ENCODE data around the gene RXRB. TPM values are rescaled to one million over a fixed set of nuclear protein-coding genes. Genes with fewer than 3 reads are reported as not detected.

Gene RXRB
- total RNA-seq, 1 experiment from 2014 or later, result 49.9 TPM

DNA sequence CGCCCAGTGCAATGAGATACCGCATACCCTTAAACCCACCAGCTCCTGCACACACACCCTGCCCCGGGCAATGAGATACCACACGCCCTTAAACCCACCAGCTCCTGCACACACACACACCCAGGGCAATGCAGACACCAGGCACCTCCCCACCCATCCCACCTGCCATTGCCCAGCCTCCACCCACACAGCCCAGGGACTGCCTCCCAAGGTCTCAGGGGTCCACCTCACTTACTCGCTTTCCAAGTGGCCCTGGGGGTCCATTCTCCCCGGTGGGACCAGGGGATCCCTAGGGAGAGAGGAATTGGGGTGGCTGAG, 32.2 kb downstream of the RXRB start:
- Histone ChIP-seq H3K4me2 (ENCODE audit: low read length) (no peak overlapping the region), H3K27me3 (ENCODE audit: insufficient read depth, low read length) (no peaks in the 10 kb centered on the region), H3K79me2 (ENCODE audit: insufficient read depth, low read length) (no peaks in the 10 kb centered on the region), H3K36me3 (ENCODE audit: control insufficient read depth in 1 of 2, insufficient read depth in 2 of 2, low read length in 2 of 2) (no peaks in the 10 kb centered on the region), H3K9me2 (ENCODE audit: insufficient read depth) (no peaks in the 10 kb centered on the region), H3K4me1 (ENCODE audit: control insufficient read depth in 1 of 2, insufficient read depth in 2 of 2, low read length in 2 of 2) (no peaks in the 10 kb centered on the region), H4K20me1 (ENCODE audit: insufficient read depth) (no peaks in the 10 kb centered on the region), H2AFZ (ENCODE audit: low read depth, low read length, poor library complexity, severe bottlenecking) (no peak overlapping the region), H3K27ac (ENCODE audit: low read depth, low read length) (no peak overlapping the region), H3K9ac (ENCODE audit: low read length) (no peak overlapping the region), H3K9me3 (ENCODE audit: control insufficient read depth in 1 of 2, insufficient read depth in 1 of 2, low read depth in 1 of 2, low read length in 2 of 2) (no peaks in the 10 kb centered on the region), H3K4me3 (replicated peaks in 1 of 2; ENCODE audit: low read depth in 1 of 2, low read length in 2 of 2) (no peak overlapping the region)
- BruUV-seq (replicated peaks), result no TSS peak
- no peak for DNase-seq (ENCODE audit: low read depth, low spot score)
- ATAC-seq, result no peak
- intact Hi-C loops (cut with micrococcal nuclease), result no loop called here
- ChIA-PET CTCF (no interaction called here), POLR2A (no interaction called here), RAD21 (ENCODE audit: low non-redundant PET in 1 of 2, low total read pairs in 2 of 2, uncharacterized antibody in 2 of 2, unreplicated experiment in 2 of 2) (no interaction called here)
- TF ChIP-seq, protein P1, sequence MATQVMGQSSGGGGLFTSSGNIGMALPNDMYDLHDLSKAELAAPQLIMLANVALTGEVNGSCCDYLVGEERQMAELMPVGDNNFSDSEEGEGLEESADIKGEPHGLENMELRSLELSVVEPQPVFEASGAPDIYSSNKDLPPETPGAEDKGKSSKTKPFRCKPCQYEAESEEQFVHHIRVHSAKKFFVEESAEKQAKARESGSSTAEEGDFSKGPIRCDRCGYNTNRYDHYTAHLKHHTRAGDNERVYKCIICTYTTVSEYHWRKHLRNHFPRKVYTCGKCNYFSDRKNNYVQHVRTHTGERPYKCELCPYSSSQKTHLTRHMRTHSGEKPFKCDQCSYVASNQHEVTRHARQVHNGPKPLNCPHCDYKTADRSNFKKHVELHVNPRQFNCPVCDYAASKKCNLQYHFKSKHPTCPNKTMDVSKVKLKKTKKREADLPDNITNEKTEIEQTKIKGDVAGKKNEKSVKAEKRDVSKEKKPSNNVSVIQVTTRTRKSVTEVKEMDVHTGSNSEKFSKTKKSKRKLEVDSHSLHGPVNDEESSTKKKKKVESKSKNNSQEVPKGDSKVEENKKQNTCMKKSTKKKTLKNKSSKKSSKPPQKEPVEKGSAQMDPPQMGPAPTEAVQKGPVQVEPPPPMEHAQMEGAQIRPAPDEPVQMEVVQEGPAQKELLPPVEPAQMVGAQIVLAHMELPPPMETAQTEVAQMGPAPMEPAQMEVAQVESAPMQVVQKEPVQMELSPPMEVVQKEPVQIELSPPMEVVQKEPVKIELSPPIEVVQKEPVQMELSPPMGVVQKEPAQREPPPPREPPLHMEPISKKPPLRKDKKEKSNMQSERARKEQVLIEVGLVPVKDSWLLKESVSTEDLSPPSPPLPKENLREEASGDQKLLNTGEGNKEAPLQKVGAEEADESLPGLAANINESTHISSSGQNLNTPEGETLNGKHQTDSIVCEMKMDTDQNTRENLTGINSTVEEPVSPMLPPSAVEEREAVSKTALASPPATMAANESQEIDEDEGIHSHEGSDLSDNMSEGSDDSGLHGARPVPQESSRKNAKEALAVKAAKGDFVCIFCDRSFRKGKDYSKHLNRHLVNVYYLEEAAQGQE (IDR thresholded peaks at IDR 0.05; ENCODE audit: low read depth), result no peak
- TF ChIP-seq CEBPB (IDR thresholded peaks at IDR 0.05; ENCODE audit: low read depth), result no peak

DNA sequence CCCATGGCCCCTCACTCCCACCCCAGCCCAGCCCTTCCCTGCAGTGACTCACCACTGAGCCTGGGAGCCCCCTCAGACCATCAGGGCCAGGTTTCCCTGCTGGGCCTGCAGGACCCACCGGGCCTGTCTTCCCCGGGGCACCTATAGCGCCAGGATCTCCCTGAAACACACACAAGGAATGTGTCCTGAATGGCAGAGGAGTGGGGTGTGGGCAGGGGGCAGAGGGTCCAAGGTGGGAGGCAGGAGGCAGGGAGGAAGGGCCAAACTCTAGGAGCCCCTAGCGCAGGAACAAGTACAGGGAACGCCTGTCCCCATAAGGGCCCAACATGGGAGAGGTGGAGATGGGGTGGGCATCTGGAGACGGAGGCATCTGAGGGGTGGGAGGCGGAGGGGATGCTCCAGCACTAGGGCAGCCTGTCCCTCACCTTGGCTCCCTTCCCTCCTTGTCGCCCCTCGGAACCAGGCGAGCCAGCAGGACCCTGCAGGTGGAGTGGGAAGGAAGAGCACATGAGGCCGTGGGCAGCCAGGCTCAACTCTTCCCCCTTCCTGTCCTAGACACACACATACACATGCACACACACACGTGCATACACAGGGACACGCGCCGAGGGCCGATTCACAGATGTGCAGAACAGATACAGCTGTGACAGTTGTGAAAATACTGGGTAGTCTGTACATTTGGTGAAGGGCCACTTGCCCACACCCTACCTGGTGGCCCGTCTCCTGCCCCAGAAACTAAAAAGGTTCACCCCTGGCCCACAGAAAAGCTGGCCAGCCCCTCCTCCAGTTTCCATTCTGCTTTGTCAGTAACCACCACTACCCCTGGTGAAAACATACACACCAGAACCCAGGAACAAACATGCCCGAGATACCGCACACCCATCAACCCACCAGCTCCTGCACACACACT, 32.8 kb downstream of the RXRB start:
- Histone ChIP-seq H3K9me3 (ENCODE audit: control insufficient read depth in 1 of 2, insufficient read depth in 1 of 2, low read depth in 1 of 2, low read length in 2 of 2) (no peaks in the 10 kb centered on the region), H3K9me2 (ENCODE audit: insufficient read depth) (no peaks in the 10 kb centered on the region), H2AFZ (ENCODE audit: low read depth, low read length, poor library complexity, severe bottlenecking) (no peak overlapping the region), H3K36me3 (ENCODE audit: control insufficient read depth in 1 of 2, insufficient read depth in 2 of 2, low read length in 2 of 2) (no peaks in the 10 kb centered on the region), H3K9ac (ENCODE audit: low read length) (no peak overlapping the region), H3K27me3 (ENCODE audit: insufficient read depth, low read length) (no peaks in the 10 kb centered on the region), H3K4me1 (ENCODE audit: control insufficient read depth in 1 of 2, insufficient read depth in 2 of 2, low read length in 2 of 2) (peaks cover 0 to 3% of the 10 kb centered on the region in 2 experiments; a peak in 2 of 4 replicates), H4K20me1 (ENCODE audit: insufficient read depth) (no peaks in the 10 kb centered on the region), H3K79me2 (ENCODE audit: insufficient read depth, low read length) (no peaks in the 10 kb centered on the region), H3K27ac (ENCODE audit: low read depth, low read length) (no peak overlapping the region), H3K4me3 (replicated peaks in 1 of 2; ENCODE audit: low read depth in 1 of 2, low read length in 2 of 2) (no peak overlapping the region), H3K4me2 (ENCODE audit: low read length) (no peak overlapping the region)
- ChIA-PET CTCF (no interaction called here), RAD21 (ENCODE audit: low non-redundant PET in 1 of 2, low total read pairs in 2 of 2, uncharacterized antibody in 2 of 2, unreplicated experiment in 2 of 2) (no interaction called here), POLR2A (no interaction called here)
- intact Hi-C loops (cut with micrococcal nuclease), result no loop called here
- no TSS peak for BruUV-seq (replicated peaks)
- DNase-seq (ENCODE audit: low read depth, low spot score), result no peak
- ATAC-seq, result no peak
- TF ChIP-seq, protein P2, sequence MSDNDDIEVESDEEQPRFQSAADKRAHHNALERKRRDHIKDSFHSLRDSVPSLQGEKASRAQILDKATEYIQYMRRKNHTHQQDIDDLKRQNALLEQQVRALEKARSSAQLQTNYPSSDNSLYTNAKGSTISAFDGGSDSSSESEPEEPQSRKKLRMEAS (IDR thresholded peaks at IDR 0.05), result no peak
- TF ChIP-seq YY1 (IDR thresholded peaks at IDR 0.05; ENCODE audit: extremely low read depth, insufficient replicate concordance, low read depth, low read length) (no peak), SIN3A (IDR thresholded peaks at IDR 0.05; ENCODE audit: low read depth) (no peak), TCF7L2 (IDR thresholded peaks at IDR 0.05; ENCODE audit: borderline replicate concordance, extremely low read depth, insufficient read depth, insufficient read length) (no peak), ZFX (IDR thresholded peaks at IDR 0.05) (no peak), RAD21 (IDR thresholded peaks at IDR 0.05; ENCODE audit: low read depth) (no peak), FOSL1 (IDR thresholded peaks at IDR 0.05; ENCODE audit: low read depth) (no peak)
- TF ChIP-seq, protein P3, sequence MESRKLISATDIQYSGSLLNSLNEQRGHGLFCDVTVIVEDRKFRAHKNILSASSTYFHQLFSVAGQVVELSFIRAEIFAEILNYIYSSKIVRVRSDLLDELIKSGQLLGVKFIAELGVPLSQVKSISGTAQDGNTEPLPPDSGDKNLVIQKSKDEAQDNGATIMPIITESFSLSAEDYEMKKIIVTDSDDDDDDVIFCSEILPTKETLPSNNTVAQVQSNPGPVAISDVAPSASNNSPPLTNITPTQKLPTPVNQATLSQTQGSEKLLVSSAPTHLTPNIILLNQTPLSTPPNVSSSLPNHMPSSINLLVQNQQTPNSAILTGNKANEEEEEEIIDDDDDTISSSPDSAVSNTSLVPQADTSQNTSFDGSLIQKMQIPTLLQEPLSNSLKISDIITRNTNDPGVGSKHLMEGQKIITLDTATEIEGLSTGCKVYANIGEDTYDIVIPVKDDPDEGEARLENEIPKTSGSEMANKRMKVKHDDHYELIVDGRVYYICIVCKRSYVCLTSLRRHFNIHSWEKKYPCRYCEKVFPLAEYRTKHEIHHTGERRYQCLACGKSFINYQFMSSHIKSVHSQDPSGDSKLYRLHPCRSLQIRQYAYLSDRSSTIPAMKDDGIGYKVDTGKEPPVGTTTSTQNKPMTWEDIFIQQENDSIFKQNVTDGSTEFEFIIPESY (IDR thresholded peaks at IDR 0.05; ENCODE audit: extremely low read depth, insufficient replicate concordance, low read length), result no peak
- TF ChIP-seq, protein P4, sequence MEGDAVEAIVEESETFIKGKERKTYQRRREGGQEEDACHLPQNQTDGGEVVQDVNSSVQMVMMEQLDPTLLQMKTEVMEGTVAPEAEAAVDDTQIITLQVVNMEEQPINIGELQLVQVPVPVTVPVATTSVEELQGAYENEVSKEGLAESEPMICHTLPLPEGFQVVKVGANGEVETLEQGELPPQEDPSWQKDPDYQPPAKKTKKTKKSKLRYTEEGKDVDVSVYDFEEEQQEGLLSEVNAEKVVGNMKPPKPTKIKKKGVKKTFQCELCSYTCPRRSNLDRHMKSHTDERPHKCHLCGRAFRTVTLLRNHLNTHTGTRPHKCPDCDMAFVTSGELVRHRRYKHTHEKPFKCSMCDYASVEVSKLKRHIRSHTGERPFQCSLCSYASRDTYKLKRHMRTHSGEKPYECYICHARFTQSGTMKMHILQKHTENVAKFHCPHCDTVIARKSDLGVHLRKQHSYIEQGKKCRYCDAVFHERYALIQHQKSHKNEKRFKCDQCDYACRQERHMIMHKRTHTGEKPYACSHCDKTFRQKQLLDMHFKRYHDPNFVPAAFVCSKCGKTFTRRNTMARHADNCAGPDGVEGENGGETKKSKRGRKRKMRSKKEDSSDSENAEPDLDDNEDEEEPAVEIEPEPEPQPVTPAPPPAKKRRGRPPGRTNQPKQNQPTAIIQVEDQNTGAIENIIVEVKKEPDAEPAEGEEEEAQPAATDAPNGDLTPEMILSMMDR (IDR thresholded peaks at IDR 0.05 in 2 of 3, conservative IDR thresholded peaks at IDR 0.05 in 1 of 3; ENCODE audit: borderline replicate concordance in 1 of 3, insufficient read depth in 1 of 3, low read depth in 2 of 3, low read length in 2 of 3), result no peak

All from HCT116 (cell line).